ENCODE measurements around the gene LRRC70.

- TF ChIP-seq POLR2A (IDR thresholded peaks at IDR 0.05) (no peak), CTCF (IDR thresholded peaks at IDR 0.05) (no peak)
These were observed 38.1 kb downstream of the LRRC70 start for GRCh38 chr5:62616615-62617277.

Measured in testis (tissue), 2 donors.